HG03139 (cell line): ENCODE data around the gene NDUFA13.

Source experiments
- ATAC-seq: cut with Tn5 transposase; IDR thresholded peaks from one replicate; pipeline ENCODE4 v1.9.1; 2021; ENCODE audit not compliant: unreplicated experiment

The NDUFA13 gene

DNA sequence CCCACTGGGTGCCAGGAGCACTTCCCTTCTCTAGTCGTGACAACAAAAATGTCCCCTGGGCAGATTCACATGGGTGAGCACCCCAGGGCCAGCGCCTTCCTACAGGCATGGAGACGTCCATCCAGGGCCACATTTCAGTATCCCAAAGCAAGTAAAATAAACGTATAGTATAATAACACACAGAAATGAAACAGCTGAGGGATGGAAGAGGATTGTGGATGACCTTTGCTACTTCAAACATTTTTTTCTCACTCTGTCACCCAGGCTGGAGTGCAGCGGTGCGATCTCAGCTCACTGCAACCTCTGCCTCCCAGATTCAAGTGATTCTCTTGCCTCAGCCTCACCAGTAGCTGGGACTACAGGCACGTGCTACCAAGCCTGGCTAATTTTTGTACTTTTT, 50.3 kb downstream of the NDUFA13 start:
- no peak for ATAC-seq

DNA sequence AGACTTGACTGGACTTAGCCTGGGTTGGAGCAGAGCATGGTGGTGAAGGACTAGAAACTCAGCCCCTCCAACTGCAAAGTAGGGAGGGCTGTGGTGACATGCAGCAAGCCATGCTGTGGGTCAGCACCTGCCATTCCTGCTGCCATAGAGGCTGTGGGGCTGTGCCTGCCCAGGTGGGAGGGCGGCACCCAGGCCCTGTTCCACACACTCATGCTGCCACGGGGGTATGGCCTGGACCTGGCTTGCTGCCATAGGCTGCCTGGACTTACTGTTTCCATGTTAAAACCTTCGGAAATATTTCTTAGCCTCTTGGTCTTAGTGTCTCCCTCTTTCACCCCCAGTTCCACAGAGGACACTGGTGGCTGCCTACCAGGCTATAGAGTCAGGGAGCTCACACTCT, 51.4 kb downstream of the NDUFA13 start:
- no peak for ATAC-seq

DNA sequence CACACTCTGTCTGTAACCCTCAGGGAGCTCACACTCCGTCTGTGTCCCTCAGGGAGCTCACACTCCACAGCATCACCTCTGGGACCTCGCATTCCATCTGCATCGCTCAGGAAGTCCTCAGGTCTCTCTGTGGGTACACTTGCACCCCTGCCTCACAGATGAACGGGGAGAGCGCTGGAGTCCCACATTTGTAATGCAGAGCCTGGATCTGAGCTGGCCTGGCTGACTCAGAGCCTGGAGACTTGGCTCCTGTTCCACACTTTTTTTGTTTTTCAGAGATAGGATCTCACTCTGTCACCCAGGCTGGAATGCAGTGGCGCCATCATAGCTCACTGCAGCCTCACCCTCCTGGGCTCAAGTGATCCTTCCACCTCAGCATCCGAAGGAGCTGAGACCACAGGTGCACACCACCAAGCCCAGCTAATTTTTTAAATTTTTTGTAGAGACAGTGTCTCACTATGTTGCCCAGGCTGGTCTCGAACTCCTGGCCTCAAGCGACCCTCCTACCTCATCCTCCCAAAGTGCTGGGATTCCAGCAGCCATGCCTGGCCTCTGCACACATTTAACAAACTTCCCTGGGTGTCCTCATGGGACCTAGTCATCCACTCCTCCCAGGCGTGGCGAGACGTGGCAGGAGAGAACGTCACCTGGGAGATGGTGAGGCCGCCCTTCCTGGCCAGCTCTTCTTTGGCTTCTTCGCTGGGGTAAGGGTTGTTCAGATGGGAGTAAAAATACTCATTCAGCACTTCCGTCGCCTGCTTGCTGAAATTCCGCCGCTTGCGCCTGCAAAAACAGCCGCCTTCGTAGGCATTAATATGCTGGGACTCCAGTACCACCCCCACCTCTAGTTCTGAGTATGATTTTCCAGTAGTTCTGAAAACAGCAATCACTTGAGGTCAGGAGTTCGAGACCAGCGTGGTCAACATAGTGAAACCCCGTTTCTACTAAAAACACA, 53.1 kb downstream of the NDUFA13 start:
- no peak for ATAC-seq

- ATAC-seq, result no peak
These were observed 54.5 kb downstream of the NDUFA13 start for GRCh38 chr19:19570571-19570970.

GRCh38 chr19:19571071-19571786, 55.2 kb downstream of the NDUFA13 start:
- no peak for ATAC-seq

- ATAC-seq, result no peak
These were observed 59.4 kb downstream of the NDUFA13 start for GRCh38 chr19:19575411-19575810.
